Measurements from ENCODE around the gene SMIM45.

The SMIM45 gene

GRCh38 chr22:41932353-41932752 lies 19.6 kb upstream of the SMIM45 start:
- no peaks in the 10 kb centered on the region for H3K36me3 ChIP-seq (ENCODE audit: low read depth, missing control alignments)
- TF ChIP-seq CTCF (IDR thresholded peaks at IDR 0.05), result no peak
- 97 to 100% methylated on average over 1 to 12 of the region's 12 CpGs for WGBS, 2 donors

GRCh38 chr22:41933411-41934177 lies 18.4 kb upstream of the SMIM45 start:
- WGBS, 2 donors, result 89% methylated on average over 3 to 16 of the region's 16 CpGs
- no peak for DNase-seq
- TF ChIP-seq POLR2A (IDR thresholded peaks at IDR 0.05), result no peak
- TF ChIP-seq CTCF (IDR thresholded peaks at IDR 0.05), result no peak
- no peaks in the 10 kb centered on the region for H3K4me1 ChIP-seq
- H3K9me3 ChIP-seq, result no peaks in the 10 kb centered on the region
- no peaks in the 10 kb centered on the region for H3K27me3 ChIP-seq
- no peaks in the 10 kb centered on the region for H3K36me3 ChIP-seq (ENCODE audit: low read depth, missing control alignments)
- H3K27ac ChIP-seq, result no peak overlapping the region
- no peak overlapping the region for H3K4me3 ChIP-seq
- intact Hi-C loops (cut with DNase I; ENCODE audit: low total_unique reads), result no loop called here

More at GRCh38 chr22:41932353-41932752, 19.6 kb upstream of the SMIM45 start:
- no peak for DNase-seq
- Histone ChIP-seq H3K27me3 (no peaks in the 10 kb centered on the region), H3K27ac (no peak overlapping the region), H3K4me1 (no peaks in the 10 kb centered on the region), H3K4me3 (no peak overlapping the region), H3K9me3 (no peaks in the 10 kb centered on the region)
- intact Hi-C loops (cut with DNase I; ENCODE audit: low total_unique reads), result no loop called here

- Histone ChIP-seq H3K4me1 (no peaks in the 10 kb centered on the region), H3K4me3 (no peak overlapping the region), H3K27ac (no peak overlapping the region), H3K27me3 (no peaks in the 10 kb centered on the region), H3K9me3 (no peaks in the 10 kb centered on the region), H3K36me3 (ENCODE audit: low read depth, missing control alignments) (no peaks in the 10 kb centered on the region)
- intact Hi-C loops (cut with DNase I; ENCODE audit: low total_unique reads), result no loop called here
- no peak for TF ChIP-seq CTCF (IDR thresholded peaks at IDR 0.05)
- no peak for TF ChIP-seq POLR2A (IDR thresholded peaks at IDR 0.05)
- no peak for DNase-seq
- WGBS, 2 donors, result 94 to 95% methylated on average over 16 to 17 of the region's 17 CpGs
Observed at GRCh38 chr22:41934284-41935014, 17.5 kb upstream of the SMIM45 start.

GRCh38 chr22:41935015-41935351 lies 17.0 kb upstream of the SMIM45 start:
- intact Hi-C loops (cut with DNase I; ENCODE audit: low total_unique reads), result no loop called here
- Histone ChIP-seq H3K27ac (no peak overlapping the region), H3K4me3 (no peak overlapping the region), H3K36me3 (ENCODE audit: low read depth, missing control alignments) (no peaks in the 10 kb centered on the region), H3K9me3 (no peaks in the 10 kb centered on the region), H3K4me1 (no peaks in the 10 kb centered on the region), H3K27me3 (no peaks in the 10 kb centered on the region)
- TF ChIP-seq CTCF (IDR thresholded peaks at IDR 0.05) (no peak), POLR2A (IDR thresholded peaks at IDR 0.05) (no peak)
- DNase-seq, result no peak
- WGBS, 2 donors, result 69 to 80% methylated on average over 1 to 4 of the region's 4 CpGs
